HG02678 (cell line): ENCODE data around the gene GATB.

Source experiments
- ATAC-seq: cut with Tn5 transposase; IDR thresholded peaks from one replicate; pipeline ENCODE4 v1.9.1; 2021; ENCODE audit warnings: mild to moderate bottlenecking, moderate library complexity; ENCODE audit not compliant: unreplicated experiment

The GATB gene

DNA sequence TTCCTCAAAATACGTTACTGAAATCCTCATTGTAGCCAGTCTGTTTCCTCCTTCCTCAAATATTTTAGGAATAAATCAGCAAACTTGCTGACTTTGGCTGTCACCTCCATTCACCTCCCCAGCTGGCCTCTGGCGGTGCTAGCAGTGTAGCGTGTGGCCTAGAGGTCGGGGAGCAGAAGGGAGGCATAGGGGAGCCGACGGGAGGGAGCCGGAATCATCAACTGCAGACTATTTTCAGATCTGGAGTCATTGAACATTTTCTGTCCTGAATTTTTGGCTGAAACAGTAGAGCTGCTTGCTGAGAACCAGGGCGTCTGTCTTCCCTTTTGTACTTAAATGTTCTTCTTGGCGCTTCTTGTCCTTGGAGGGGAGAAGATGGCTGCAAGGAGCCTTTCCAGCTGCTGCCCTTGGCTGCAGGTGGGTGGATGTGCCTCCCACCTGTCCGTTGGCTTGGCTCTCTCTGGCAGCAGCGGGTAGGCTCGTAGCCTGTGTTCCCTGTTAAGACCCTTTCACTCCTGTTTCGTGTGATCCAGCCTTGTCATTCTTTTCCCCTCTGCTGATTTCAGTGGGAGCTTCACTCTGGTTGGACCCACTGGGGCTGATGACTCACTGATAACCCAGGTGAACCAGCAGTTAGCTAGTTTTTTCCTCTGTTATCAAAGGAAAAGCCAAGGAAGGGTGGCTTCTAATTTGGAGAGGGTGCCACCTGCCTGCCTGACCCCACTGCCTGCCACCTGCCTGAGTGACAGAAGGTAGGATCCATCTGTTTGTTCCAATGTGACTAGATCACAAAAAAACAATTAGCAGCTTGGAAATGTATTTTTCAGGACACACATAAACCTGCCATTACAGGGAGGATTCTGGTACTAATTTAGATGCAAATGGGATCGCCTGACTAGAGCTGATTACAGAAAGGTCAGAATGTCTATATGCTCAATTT is 135.9 kb downstream of the GATB start:
- no peak for ATAC-seq
